ENCODE measurements around the gene TGFB2.

Gene TGFB2

DNA sequence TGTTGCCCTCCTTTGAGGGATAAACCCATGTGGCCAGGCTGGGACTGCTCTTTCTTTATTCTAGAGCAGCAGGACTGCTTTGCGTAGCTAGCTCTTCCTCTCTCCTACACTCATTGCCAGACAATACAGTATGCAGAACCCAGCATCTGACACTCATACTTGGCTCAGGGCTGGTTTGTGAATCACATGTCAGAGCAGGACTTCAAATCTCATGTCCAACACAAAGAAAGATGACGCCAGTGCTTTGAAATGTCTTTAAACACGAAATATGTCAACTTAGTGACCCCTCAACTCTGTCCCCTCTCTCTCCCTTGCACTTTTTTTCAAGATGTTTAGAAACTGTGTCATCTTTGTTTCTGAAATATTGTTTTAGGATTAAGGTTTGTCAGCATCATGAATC is 135.0 kb downstream of the TGFB2 start:
- Histone ChIP-seq H3K4me1 (ENCODE audit: control insufficient read depth, insufficient read depth, low read length) (no peaks in the 10 kb centered on the region), H3K9me3 (ENCODE audit: control insufficient read depth, low read length) (no peaks in the 10 kb centered on the region), H3K27ac (ENCODE audit: insufficient read depth, low read depth, low read length, poor library complexity, severe bottlenecking) (peak overlapping the region; percentile 3), H3K36me3 (ENCODE audit: control insufficient read depth, insufficient read depth, low read length) (no peaks in the 10 kb centered on the region), H3K27me3 (ENCODE audit: control insufficient read depth, insufficient read depth, low read length, poor library complexity, severe bottlenecking) (no peaks in the 10 kb centered on the region), H3K4me3 (ENCODE audit: insufficient read depth, low read depth, low read length) (no peak overlapping the region)
- 83 to 86% methylated on average over 3 of the region's 3 CpGs for WGBS, 2 experiments

GRCh38 chr1:218480588-218481099 is 135.5 kb downstream of the TGFB2 start:
- H3K4me1 ChIP-seq (ENCODE audit: control insufficient read depth, insufficient read depth, low read length): no peaks in the 10 kb centered on the region
- 100% methylated on average over 1 of the region's 1 CpG; no CpG with 5 or more reads in 1 of the 2 experiments for WGBS, 2 experiments

DNA sequence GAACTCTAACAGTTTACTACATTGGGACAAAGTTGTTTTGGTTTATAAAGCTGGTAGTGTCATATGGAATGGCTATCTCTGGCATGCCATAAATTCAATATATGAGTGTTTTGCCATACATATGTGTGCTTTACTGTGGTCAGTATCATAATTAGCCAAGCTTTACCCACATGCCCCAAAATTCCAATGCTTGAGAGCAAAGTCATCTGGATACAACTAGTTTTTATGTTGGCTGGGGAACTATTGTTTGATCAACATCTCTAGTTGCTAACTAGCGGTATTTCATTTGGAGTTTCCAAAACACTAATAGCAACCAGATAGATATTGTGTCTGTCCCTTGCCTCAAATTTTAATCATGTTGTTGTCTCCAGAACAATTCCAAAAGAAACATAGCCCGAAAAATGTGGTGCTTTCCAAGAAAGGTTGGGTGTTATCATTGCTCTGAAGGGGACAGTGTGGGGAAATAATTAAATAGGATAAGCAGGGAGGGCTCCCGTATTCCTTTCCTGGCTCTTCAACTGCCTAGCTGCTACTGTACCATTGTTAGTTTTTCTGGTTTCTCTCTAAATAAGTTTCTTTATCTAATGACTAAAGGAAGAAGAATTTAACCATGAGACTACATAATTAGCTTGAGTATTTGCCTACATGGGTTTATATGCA is 136.1 kb downstream of the TGFB2 start:
- Histone ChIP-seq H3K27me3 (ENCODE audit: control insufficient read depth, insufficient read depth, low read length, poor library complexity, severe bottlenecking) (no peaks in the 10 kb centered on the region), H3K9me3 (ENCODE audit: control insufficient read depth, low read length) (no peaks in the 10 kb centered on the region), H3K4me1 (ENCODE audit: control insufficient read depth, insufficient read depth, low read length) (no peaks in the 10 kb centered on the region), H3K4me3 (ENCODE audit: insufficient read depth, low read depth, low read length) (no peak overlapping the region), H3K27ac (ENCODE audit: insufficient read depth, low read depth, low read length, poor library complexity, severe bottlenecking) (no peak overlapping the region), H3K36me3 (ENCODE audit: control insufficient read depth, insufficient read depth, low read length) (no peaks in the 10 kb centered on the region)
- 60 to 63% methylated on average over 3 of the region's 3 CpGs for whole genome bisulfite sequencing, 2 experiments

More at GRCh38 chr1:218480588-218481099, 135.5 kb downstream of the TGFB2 start:
- no peaks in the 10 kb centered on the region for H3K36me3 ChIP-seq (ENCODE audit: control insufficient read depth, insufficient read depth, low read length)
- H3K9me3 ChIP-seq (ENCODE audit: control insufficient read depth, low read length): no peaks in the 10 kb centered on the region
- H3K27ac ChIP-seq (ENCODE audit: insufficient read depth, low read depth, low read length, poor library complexity, severe bottlenecking): no peak overlapping the region
- H3K27me3 ChIP-seq (ENCODE audit: control insufficient read depth, insufficient read depth, low read length, poor library complexity, severe bottlenecking): no peaks in the 10 kb centered on the region
- no peak overlapping the region for H3K4me3 ChIP-seq (ENCODE audit: insufficient read depth, low read depth, low read length)

GRCh38 chr1:218482683-218483082 is 137.5 kb downstream of the TGFB2 start:
- no peaks in the 10 kb centered on the region for H3K9me3 ChIP-seq (ENCODE audit: control insufficient read depth, low read length)
- H3K27me3 ChIP-seq (ENCODE audit: control insufficient read depth, insufficient read depth, low read length, poor library complexity, severe bottlenecking): no peaks in the 10 kb centered on the region
- 90 to 92% methylated on average over 4 to 5 of the region's 5 CpGs for WGBS, 2 experiments
- H3K4me3 ChIP-seq (ENCODE audit: insufficient read depth, low read depth, low read length): no peak overlapping the region
- no peaks in the 10 kb centered on the region for H3K4me1 ChIP-seq (ENCODE audit: control insufficient read depth, insufficient read depth, low read length)
- H3K27ac ChIP-seq (ENCODE audit: insufficient read depth, low read depth, low read length, poor library complexity, severe bottlenecking): no peak overlapping the region
- no peaks in the 10 kb centered on the region for H3K36me3 ChIP-seq (ENCODE audit: control insufficient read depth, insufficient read depth, low read length)

GRCh38 chr1:218485241-218485928 is 140.2 kb downstream of the TGFB2 start:
- 97 to 100% methylated on average over 2 of the region's 2 CpGs for WGBS, 2 experiments
- Histone ChIP-seq H3K27ac (ENCODE audit: insufficient read depth, low read depth, low read length, poor library complexity, severe bottlenecking) (no peak overlapping the region), H3K9me3 (ENCODE audit: control insufficient read depth, low read length) (no peaks in the 10 kb centered on the region), H3K4me1 (ENCODE audit: control insufficient read depth, insufficient read depth, low read length) (no peaks in the 10 kb centered on the region), H3K27me3 (ENCODE audit: control insufficient read depth, insufficient read depth, low read length, poor library complexity, severe bottlenecking) (no peaks in the 10 kb centered on the region), H3K36me3 (ENCODE audit: control insufficient read depth, insufficient read depth, low read length) (no peaks in the 10 kb centered on the region), H3K4me3 (ENCODE audit: insufficient read depth, low read depth, low read length) (no peak overlapping the region)

- Histone ChIP-seq H3K4me1 (ENCODE audit: control insufficient read depth, insufficient read depth, low read length) (peaks cover 4% of the 10 kb centered on the region), H3K9me3 (ENCODE audit: control insufficient read depth, low read length) (no peaks in the 10 kb centered on the region), H3K27me3 (ENCODE audit: control insufficient read depth, insufficient read depth, low read length, poor library complexity, severe bottlenecking) (no peaks in the 10 kb centered on the region), H3K4me3 (ENCODE audit: insufficient read depth, low read depth, low read length) (no peak overlapping the region), H3K36me3 (ENCODE audit: control insufficient read depth, insufficient read depth, low read length) (no peaks in the 10 kb centered on the region), H3K27ac (ENCODE audit: insufficient read depth, low read depth, low read length, poor library complexity, severe bottlenecking) (no peak overlapping the region)
- 97 to 100% methylated on average over 2 of the region's 3 CpGs for WGBS, 2 experiments
Observed at GRCh38 chr1:218488531-218488930, 143.4 kb downstream of the TGFB2 start.

DNA sequence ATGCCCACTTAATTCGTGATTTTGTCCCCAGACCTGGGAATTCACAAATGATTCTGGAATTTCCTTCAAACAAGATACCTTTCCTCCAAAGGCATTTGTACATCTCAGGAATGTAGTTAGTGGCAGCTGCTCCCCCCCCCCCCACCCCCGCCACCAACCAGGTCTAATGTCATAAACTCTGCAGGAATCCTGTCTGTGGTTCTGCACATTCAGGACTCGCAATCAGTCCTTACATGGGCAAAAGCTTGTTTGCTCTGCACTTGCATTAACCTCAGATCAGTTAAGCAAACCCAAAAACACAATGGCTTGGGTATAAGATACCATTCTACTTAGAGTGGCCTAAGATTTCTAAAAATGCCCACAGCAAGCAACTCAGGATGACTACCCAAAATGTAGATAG is 143.8 kb downstream of the TGFB2 start:
- Histone ChIP-seq H3K27me3 (ENCODE audit: control insufficient read depth, insufficient read depth, low read length, poor library complexity, severe bottlenecking) (no peaks in the 10 kb centered on the region), H3K9me3 (ENCODE audit: control insufficient read depth, low read length) (no peaks in the 10 kb centered on the region), H3K4me3 (ENCODE audit: insufficient read depth, low read depth, low read length) (no peak overlapping the region), H3K36me3 (ENCODE audit: control insufficient read depth, insufficient read depth, low read length) (no peaks in the 10 kb centered on the region), H3K27ac (ENCODE audit: insufficient read depth, low read depth, low read length, poor library complexity, severe bottlenecking) (no peak overlapping the region), H3K4me1 (ENCODE audit: control insufficient read depth, insufficient read depth, low read length) (peaks cover 8% of the 10 kb centered on the region)
- 81 to 83% methylated on average over 2 of the region's 3 CpGs for WGBS, 2 experiments

- Histone ChIP-seq H3K27ac (ENCODE audit: insufficient read depth, low read depth, low read length, poor library complexity, severe bottlenecking) (no peak overlapping the region), H3K4me3 (ENCODE audit: insufficient read depth, low read depth, low read length) (no peak overlapping the region), H3K4me1 (ENCODE audit: control insufficient read depth, insufficient read depth, low read length) (peaks cover 22% of the 10 kb centered on the region), H3K27me3 (ENCODE audit: control insufficient read depth, insufficient read depth, low read length, poor library complexity, severe bottlenecking) (no peaks in the 10 kb centered on the region), H3K36me3 (ENCODE audit: control insufficient read depth, insufficient read depth, low read length) (no peaks in the 10 kb centered on the region), H3K9me3 (ENCODE audit: control insufficient read depth, low read length) (no peaks in the 10 kb centered on the region)
- whole genome bisulfite sequencing, 2 experiments: 96 to 100% methylated on average over 1 of the region's 1 CpG
Observed at GRCh38 chr1:218490406-218490922, 145.3 kb downstream of the TGFB2 start.

- no peak overlapping the region for H3K27ac ChIP-seq (ENCODE audit: insufficient read depth, low read depth, low read length, poor library complexity, severe bottlenecking)
- no peak overlapping the region for H3K4me3 ChIP-seq (ENCODE audit: insufficient read depth, low read depth, low read length)
- no peaks in the 10 kb centered on the region for H3K9me3 ChIP-seq (ENCODE audit: control insufficient read depth, low read length)
- peaks cover 24% of the 10 kb centered on the region for H3K4me1 ChIP-seq (ENCODE audit: control insufficient read depth, insufficient read depth, low read length)
- H3K36me3 ChIP-seq (ENCODE audit: control insufficient read depth, insufficient read depth, low read length): no peaks in the 10 kb centered on the region
- no peaks in the 10 kb centered on the region for H3K27me3 ChIP-seq (ENCODE audit: control insufficient read depth, insufficient read depth, low read length, poor library complexity, severe bottlenecking)
- WGBS, 2 experiments: 94 to 96% methylated on average over 2 of the region's 2 CpGs
Observed at GRCh38 chr1:218492874-218493273, 147.7 kb downstream of the TGFB2 start.

- Histone ChIP-seq H3K27ac (ENCODE audit: insufficient read depth, low read depth, low read length, poor library complexity, severe bottlenecking) (peak overlapping the region; percentile 93), H3K4me1 (ENCODE audit: control insufficient read depth, insufficient read depth, low read length) (peaks cover 24% of the 10 kb centered on the region), H3K9me3 (ENCODE audit: control insufficient read depth, low read length) (no peaks in the 10 kb centered on the region), H3K36me3 (ENCODE audit: control insufficient read depth, insufficient read depth, low read length) (no peaks in the 10 kb centered on the region), H3K4me3 (ENCODE audit: insufficient read depth, low read depth, low read length) (no peak overlapping the region), H3K27me3 (ENCODE audit: control insufficient read depth, insufficient read depth, low read length, poor library complexity, severe bottlenecking) (no peaks in the 10 kb centered on the region)
- WGBS, 2 experiments: 25 to 38% methylated on average over 2 of the region's 2 CpGs
Observed at GRCh38 chr1:218493986-218494385, 148.8 kb downstream of the TGFB2 start.
